ENCODE data around the gene ARHGEF33.

The ARHGEF33 gene

GRCh38 chr2:38889575-38889974 is at the start of gene ARHGEF33:
Gene ARHGEF33 (plus strand): TSS chr2:38889875. CDS start chr2:38919448, 29,573 bp downstream.
- peak; percentile 58 for FAIRE-seq

DNA sequence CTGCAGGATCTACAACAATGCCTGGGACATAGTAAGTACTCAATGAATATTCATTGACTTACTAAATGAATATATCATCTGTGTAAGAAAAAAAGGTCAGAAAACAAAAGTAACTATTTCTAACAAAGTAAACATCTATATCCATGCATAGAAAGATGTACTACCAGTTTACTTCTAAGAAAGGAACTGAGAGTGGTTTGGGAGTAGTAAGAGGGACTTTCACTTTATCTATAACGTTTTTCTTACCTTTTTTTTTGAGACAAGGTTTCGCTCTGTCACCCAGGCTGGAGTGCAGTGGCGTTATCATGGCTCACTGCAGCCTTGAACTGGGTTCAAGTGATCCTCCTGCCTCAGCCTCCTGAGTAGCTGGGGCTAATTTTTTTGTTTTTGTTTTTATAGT is 39.6 kb upstream of the ARHGEF33 start:
- no peak for FAIRE-seq

DNA sequence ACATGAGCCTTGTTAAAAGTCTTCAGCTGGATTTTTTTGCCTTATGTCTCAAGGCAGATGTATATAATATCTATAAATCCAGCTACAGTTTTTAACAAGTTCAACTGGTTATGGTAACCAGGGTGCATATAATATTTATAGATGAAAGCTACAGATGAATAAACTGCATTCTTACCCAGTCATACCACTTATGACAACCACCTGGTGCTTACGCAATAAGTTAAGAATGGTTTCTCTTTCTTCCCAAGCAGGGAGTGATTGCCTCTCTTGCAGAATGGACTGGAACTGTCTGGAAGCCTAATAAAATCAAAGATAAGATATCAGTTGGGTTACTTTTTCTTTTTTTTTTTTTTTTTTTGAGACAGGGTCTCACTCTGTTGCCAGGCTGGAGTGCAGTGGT is 33.5 kb upstream of the ARHGEF33 start:
- FAIRE-seq, result no peak

DNA sequence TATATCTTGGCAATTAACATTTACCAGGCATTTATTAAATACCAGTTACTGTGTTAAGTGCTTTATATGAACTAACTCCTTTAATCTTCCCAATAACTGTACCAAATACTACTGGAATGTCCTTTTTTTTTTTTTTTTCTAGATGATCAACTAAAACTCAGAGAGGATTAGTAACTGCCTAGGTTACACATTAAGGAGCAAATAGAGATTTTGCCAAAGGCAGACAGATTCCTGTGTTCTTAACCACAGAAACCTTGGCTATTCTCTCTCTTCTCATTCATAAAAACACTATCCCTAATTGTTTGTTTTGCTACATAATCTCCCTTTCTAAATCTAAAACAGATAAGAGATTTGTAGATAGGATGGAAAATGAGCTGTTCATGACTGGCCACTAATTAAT is 27.2 kb upstream of the ARHGEF33 start:
- FAIRE-seq, result no peak

GRCh38 chr2:38863061-38863695 is 26.5 kb upstream of the ARHGEF33 start:
- FAIRE-seq, result no peak

DNA sequence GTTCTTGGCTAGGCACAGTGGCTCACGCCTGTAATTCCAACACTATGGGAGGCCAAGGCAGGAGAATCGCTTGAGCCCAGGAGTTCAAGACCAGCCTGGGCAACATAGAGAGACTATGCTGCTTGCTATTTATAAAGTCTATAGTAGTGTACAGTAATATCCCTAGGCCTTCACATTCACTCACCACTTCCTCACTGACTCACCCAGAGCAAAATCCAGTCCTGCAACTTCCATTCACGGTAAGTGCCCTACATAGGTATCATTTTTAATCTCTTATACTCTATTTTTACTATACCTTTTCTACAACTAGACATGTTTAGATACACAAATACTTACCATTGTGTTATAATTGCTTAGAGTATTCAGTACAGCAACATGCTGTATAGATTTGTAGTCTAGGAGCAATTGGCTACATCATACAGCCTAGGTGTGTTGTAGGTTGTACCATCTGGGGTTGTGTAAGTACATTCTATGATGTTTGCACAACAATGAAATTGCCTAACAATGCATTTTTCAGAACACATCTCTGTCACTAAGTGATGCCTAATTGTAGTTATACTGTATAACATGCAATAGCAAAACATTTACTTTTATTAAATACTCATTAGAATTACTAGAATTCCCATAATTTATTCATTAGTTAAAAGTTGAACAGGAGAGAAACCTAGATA is 22.8 kb upstream of the ARHGEF33 start:
- FAIRE-seq, result no peak

GRCh38 chr2:38871432-38871831 is 18.2 kb upstream of the ARHGEF33 start:
- FAIRE-seq, result no peak

DNA sequence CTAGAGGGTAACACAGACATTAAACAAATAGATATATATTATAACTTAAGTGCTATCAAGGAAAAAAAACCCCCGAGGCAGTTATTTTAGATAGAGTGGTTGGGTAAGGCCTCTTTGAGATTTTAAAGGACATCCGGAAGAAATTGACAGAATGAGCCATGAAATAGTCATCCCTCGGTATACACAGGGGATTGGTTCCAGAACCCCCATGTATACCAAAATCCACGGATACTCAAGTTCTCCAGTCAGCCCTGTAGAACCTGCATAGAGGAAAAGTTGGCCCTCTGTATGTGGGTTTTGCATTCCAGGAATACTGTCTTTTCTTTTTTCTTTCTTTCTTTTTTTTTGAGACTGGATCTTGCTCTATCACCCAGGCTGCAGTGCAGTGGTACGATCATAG is 15.9 kb upstream of the ARHGEF33 start:
- no peak for FAIRE-seq

GRCh38 chr2:38875227-38875575 is 14.5 kb upstream of the ARHGEF33 start:
- no peak for FAIRE-seq

DNA sequence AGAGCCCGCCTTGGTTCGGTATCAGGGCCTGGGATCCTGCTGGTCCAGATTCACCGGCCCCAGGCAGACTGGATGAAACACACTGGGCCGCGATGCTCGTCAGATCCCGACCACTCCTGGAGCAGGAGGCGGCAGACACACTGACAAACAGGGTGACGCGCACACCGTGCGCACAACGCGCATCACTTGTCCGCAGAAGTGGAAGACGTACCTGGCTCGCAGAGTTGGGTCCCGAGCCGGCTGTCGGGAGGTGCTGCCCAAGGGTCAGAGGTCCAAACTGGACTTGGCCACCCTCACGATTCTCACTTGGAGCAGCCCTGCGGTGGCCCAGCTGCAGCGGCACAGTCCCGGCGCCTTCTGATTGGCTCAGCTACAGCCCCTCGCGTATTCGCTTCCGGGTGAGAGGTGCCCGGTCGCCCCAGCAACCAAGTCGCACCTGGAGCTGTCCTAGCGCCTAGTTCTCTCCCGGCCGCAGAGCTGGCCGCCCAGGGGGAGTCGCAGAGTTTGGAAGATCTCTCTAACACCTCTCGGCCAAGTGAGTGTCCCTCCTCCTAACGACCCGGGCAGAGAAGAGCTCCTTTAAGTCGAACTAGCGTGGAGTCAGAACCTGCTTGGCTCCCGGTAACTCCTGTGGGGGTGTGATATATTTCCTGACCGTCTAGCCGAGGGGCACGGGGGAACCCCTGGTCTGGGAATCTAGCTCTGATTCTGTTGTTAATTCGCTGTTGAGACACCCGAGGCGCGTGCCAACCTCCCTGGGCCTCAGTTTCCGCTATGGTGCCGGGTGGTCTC is 13.9 kb upstream of the ARHGEF33 start, which contains the start of the genes DHX57 and MORN2:
Gene DHX57, minus strand, starts transcription at position 359 of the 792 bp plus-strand sequence. CDS start 7,529 bp downstream, outside the sequence.
Gene MORN2, plus strand, starts transcription at position 401 of the 792 bp plus-strand sequence.
- FAIRE-seq, result no peak

DNA sequence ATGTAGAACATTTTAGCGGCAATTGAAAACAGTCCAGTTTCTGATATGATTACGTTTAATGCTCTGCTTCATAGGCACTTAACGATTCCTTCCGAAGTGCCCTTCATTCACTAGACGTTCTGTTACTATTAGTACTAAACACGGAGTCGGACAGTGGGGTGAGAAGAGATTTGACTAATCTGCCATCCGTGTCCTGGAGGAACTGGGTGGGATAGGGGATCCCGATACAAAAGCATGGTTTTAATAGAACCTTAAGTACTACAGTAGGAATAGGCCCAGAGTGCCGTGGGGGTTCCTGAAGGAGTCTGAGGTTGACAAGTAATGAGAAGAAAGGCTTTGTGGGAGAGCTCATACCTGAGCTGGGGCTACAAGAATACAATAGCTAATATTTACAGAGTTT is 13.3 kb upstream of the ARHGEF33 start:
- no peak for FAIRE-seq

DNA sequence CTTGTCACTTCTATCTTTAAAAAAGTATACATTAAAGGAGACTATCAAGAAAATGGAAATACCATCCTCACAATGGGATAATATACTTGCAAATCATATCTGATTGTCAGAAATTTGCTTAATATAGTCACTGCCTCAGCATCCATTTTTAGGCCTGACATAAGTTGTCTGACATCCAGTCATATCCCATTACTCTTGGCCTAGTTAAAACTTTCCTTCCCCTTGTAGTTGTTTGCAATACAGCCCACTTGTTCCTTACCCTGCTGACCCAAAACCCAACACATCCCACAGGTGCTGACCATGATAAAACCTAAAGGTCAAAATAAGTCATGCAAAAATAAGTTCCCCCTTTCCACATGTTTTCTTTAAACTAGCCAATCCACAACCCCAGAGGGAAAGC is 3.6 kb upstream of the ARHGEF33 start:
- FAIRE-seq, result no peak

- FAIRE-seq, result no peak
Observed at GRCh38 chr2:38887347-38887746, 2.3 kb upstream of the ARHGEF33 start.

- no peak for FAIRE-seq
Observed at GRCh38 chr2:38887902-38888554, 1.6 kb upstream of the ARHGEF33 start.

DNA sequence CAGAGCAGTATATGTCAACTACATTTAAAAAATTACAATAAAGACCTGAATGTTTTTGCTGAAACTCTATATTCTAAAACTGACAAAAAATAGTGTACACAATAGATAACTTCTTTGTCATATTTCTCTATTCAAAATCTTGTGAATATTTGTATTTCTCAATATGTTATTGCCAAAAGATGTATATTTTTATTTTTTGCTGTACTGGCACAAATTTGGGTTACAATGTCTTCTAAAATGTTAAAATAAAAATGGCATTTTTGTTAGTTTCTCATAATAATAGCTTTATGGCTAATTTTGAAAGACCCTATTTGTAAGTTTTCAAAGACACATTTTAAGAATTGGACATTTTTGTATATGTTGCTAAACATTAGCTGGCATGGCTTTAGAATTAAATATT is 630 bp upstream of the ARHGEF33 start:
- FAIRE-seq, result peak; percentile 64

- no peak for FAIRE-seq
Observed at GRCh38 chr2:38892819-38893218, 3.1 kb downstream of the ARHGEF33 start.

DNA sequence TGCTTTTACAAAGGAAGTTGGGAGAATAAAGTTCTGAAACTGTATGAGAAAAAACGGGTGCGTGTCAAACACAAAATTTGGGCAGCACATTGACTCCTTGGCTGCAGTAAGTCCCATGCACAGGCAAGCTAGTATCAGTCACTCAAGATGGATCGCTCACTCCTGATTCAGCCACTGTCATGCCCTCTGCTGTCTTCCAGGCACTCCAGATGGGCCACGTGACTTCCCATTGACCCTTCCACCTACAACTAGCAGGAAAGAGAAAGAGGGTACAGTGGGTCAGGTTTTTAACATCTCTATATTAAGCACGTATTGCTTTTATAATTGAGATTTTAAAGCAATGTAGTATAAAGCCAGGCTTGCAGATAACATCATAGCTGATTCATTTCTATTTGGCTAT is 8.6 kb downstream of the ARHGEF33 start:
- FAIRE-seq, result no peak

GRCh38 chr2:38900726-38901125 is 11.1 kb downstream of the ARHGEF33 start:
- no peak for FAIRE-seq

- FAIRE-seq, result no peak
Observed at GRCh38 chr2:38905251-38905650, 15.6 kb downstream of the ARHGEF33 start.

- no peak for FAIRE-seq
Observed at GRCh38 chr2:38907242-38907641, 17.6 kb downstream of the ARHGEF33 start.

GRCh38 chr2:38907743-38908562 is 18.3 kb downstream of the ARHGEF33 start:
- FAIRE-seq, result no peak

- peak; percentile 26 for FAIRE-seq
Observed at GRCh38 chr2:38909872-38910271, 20.2 kb downstream of the ARHGEF33 start.
